ENCODE data around the gene SUMO4.

Gene SUMO4

GRCh38 chr6:149362289-149362688 is 37.8 kb upstream of the SUMO4 start:
- no peak overlapping the region for H3K27ac ChIP-seq
- peak; percentile 24 for DNase-seq (ENCODE audit: low spot score)
- ChIA-PET POLR2A (ENCODE audit: low non-redundant PET) (no interaction called here), CTCF (no interaction called here)
- TF ChIP-seq CTCF (conservative IDR thresholded peaks at IDR 0.05; ENCODE audit: low read depth) = no peak

- CTCF ChIA-PET = interaction anchor here (0.6 to 0.7 kb wide), 2 partner anchors 31 to 94 kb away, joined by 3 read pairs; no protein-coding TSS in a partner anchor
- H3K27ac ChIP-seq = no peak overlapping the region
- POLR2A ChIA-PET (ENCODE audit: low non-redundant PET) = no interaction called here
- peak; percentile 81 for DNase-seq (ENCODE audit: low spot score)
- TF ChIP-seq CTCF (conservative IDR thresholded peaks at IDR 0.05; ENCODE audit: low read depth) = no peak
Observed at GRCh38 chr6:149363154-149363553, 36.9 kb upstream of the SUMO4 start.

GRCh38 chr6:149364557-149364956 is 35.5 kb upstream of the SUMO4 start:
- CTCF ChIA-PET = no interaction called here
- DNase-seq (ENCODE audit: low spot score) = no peak
- H3K27ac ChIP-seq = no peak overlapping the region
- POLR2A ChIA-PET (ENCODE audit: low non-redundant PET) = no interaction called here
- no peak for TF ChIP-seq CTCF (conservative IDR thresholded peaks at IDR 0.05; ENCODE audit: low read depth)

- DNase-seq (ENCODE audit: low spot score) = no peak
- ChIA-PET POLR2A (ENCODE audit: low non-redundant PET) (no interaction called here), CTCF (no interaction called here)
- no peak overlapping the region for H3K27ac ChIP-seq
- no peak for TF ChIP-seq CTCF (conservative IDR thresholded peaks at IDR 0.05; ENCODE audit: low read depth)
Observed at GRCh38 chr6:149365197-149365596, 34.9 kb upstream of the SUMO4 start.

- CTCF ChIA-PET = no interaction called here
Observed at GRCh38 chr6:149366267-149366921, 33.7 kb upstream of the SUMO4 start.

GRCh38 chr6:149368065-149368464 is 32.0 kb upstream of the SUMO4 start:
- POLR2A ChIA-PET (ENCODE audit: low non-redundant PET) = no interaction called here
- TF ChIP-seq CTCF (conservative IDR thresholded peaks at IDR 0.05; ENCODE audit: low read depth) = no peak
- CTCF ChIA-PET = interaction anchor here (1.0 kb wide), 1 partner anchor 30 kb away, joined by 3 read pairs; no protein-coding TSS in a partner anchor

More at GRCh38 chr6:149366267-149366921, 33.7 kb upstream of the SUMO4 start:
- POLR2A ChIA-PET (ENCODE audit: low non-redundant PET) = no interaction called here
- H3K27ac ChIP-seq = no peak overlapping the region
- no peak for DNase-seq (ENCODE audit: low spot score)
- no peak for TF ChIP-seq CTCF (conservative IDR thresholded peaks at IDR 0.05; ENCODE audit: low read depth)

More at GRCh38 chr6:149368065-149368464, 32.0 kb upstream of the SUMO4 start:
- DNase-seq (ENCODE audit: low spot score) = no peak
- no peak overlapping the region for H3K27ac ChIP-seq

All from RWPE1 (cell line).